HG02852 (cell line): Measurements from ENCODE around the gene DSC2.
"Not testable (repeated sequence)": the region's sequence is repeated elsewhere in the genome, so short reads cannot be mapped to it uniquely, and the experiment has no call there.

Source experiments
- ATAC-seq: cut with Tn5 transposase; IDR thresholded peaks from one replicate; pipeline ENCODE4 v1.9.1; 2021; ENCODE audit warnings: mild to moderate bottlenecking, moderate library complexity; ENCODE audit not compliant: unreplicated experiment

Gene DSC2

GRCh38 chr18:31102025-31102684 is at the start of gene DSC2:
Gene DSC2 (minus strand): TSS chr18:31102421. CDS start chr18:31101971, 450 bp downstream.
- no peak for ATAC-seq

- ATAC-seq: no peak
Measured at GRCh38 chr18:31149351-31149750, 47.1 kb upstream of the DSC2 start.

- ATAC-seq: no peak
Measured at GRCh38 chr18:31148600-31148999, 46.4 kb upstream of the DSC2 start.

GRCh38 chr18:31146809-31147208 is 44.6 kb upstream of the DSC2 start:
- no peak for ATAC-seq

- no peak for ATAC-seq
Measured at GRCh38 chr18:31143025-31143424, 40.8 kb upstream of the DSC2 start.

- no peak for ATAC-seq
Measured at GRCh38 chr18:31138709-31139108, 36.5 kb upstream of the DSC2 start.

- ATAC-seq: no peak
Measured at GRCh38 chr18:31134988-31135529, 32.8 kb upstream of the DSC2 start.

- no peak for ATAC-seq
Measured at GRCh38 chr18:31129398-31130115, 27.3 kb upstream of the DSC2 start.

- ATAC-seq: no peak
Measured at GRCh38 chr18:31125878-31126277, 23.7 kb upstream of the DSC2 start.

GRCh38 chr18:31123125-31123524 is 20.9 kb upstream of the DSC2 start:
- ATAC-seq: not testable (repeated sequence)

- ATAC-seq: no peak
Measured at GRCh38 chr18:31120594-31120993, 18.4 kb upstream of the DSC2 start.

- no peak for ATAC-seq
Measured at GRCh38 chr18:31116853-31117595, 14.8 kb upstream of the DSC2 start.

GRCh38 chr18:31112804-31113203 is 10.6 kb upstream of the DSC2 start:
- no peak for ATAC-seq

- ATAC-seq: no peak
Measured at GRCh38 chr18:31105733-31106132, 3.5 kb upstream of the DSC2 start.

- ATAC-seq: no peak
Measured at GRCh38 chr18:31104444-31104843, 2.2 kb upstream of the DSC2 start.

GRCh38 chr18:31103423-31103822 is 1.2 kb upstream of the DSC2 start:
- no peak for ATAC-seq

GRCh38 chr18:31102941-31103340 is 720 bp upstream of the DSC2 start:
- no peak for ATAC-seq

- ATAC-seq: no peak
Measured at GRCh38 chr18:31101183-31102024, 817 bp downstream of the DSC2 start.

GRCh38 chr18:31100436-31101182 is 1.6 kb downstream of the DSC2 start:
- no peak for ATAC-seq
